ENCODE measurements around the gene IFT43. TPM values are rescaled to one million over a fixed set of nuclear protein-coding genes. Genes with fewer than 3 reads are reported as not detected.
A peak's percentile ranks its signal among the peaks of the same experiment; 100 is the strongest.

Gene IFT43
- total and polyA plus RNA-seq, 10 of the 15 experiments (the other 5 are each of a cell fraction or from before 2014, with no cell fraction given) = 8.2 to 24.8 (median 14.0) TPM

GRCh38 chr14:76115010-76115422 is 129.5 kb downstream of the IFT43 start:
- Histone ChIP-seq H3K79me2 (ENCODE audit: control insufficient read depth, insufficient read depth, low read length) (no peaks in the 10 kb centered on the region), H3K4me2 (ENCODE audit: control insufficient read depth, insufficient read depth) (no peak overlapping the region), H3K36me3 (ENCODE audit: control insufficient read depth in 2 of 2, insufficient read depth in 2 of 2, low read length in 1 of 2) (no peaks in the 10 kb centered on the region), H2AFZ (ENCODE audit: control insufficient read depth, low read depth, low read length) (no peak overlapping the region), H3K27ac (ENCODE audit: control insufficient read depth, insufficient read depth) (no peak overlapping the region), H3K4me3 (no peak overlapping the region), H4K20me1 (ENCODE audit: control insufficient read depth, insufficient read depth) (no peaks in the 10 kb centered on the region), H3K27me3 (replicated peaks in 1 of 2; ENCODE audit: control insufficient read depth in 2 of 2, insufficient read depth in 2 of 2, low read length in 1 of 2) (no peaks in the 10 kb centered on the region), H3K4me1 (ENCODE audit: control insufficient read depth, insufficient read depth, low read length) (no peaks in the 10 kb centered on the region), H3K9me3 (replicated peaks; ENCODE audit: control insufficient read depth, insufficient read depth, low read length) (no peaks in the 10 kb centered on the region; the same call in 2 of the 3 replicates), H3K9ac (ENCODE audit: control insufficient read depth, insufficient read depth, low read length) (no peak overlapping the region)
- RAD21 ChIA-PET (ENCODE audit: unreplicated experiment) = no interaction called here
- SMC1A ChIA-PET (ENCODE audit: uncharacterized antibody, unreplicated experiment) = interaction anchor here (0.6 to 1.4 kb wide), 3 partner anchors 8 to 347 kb away, joined by 3 to 4 read pairs (median 3); no protein-coding TSS in a partner anchor
- in situ Hi-C loops (cut with MboI) = no loop called here
- no peak for FAIRE-seq
- BruUV-seq (replicated peaks) = no TSS peak
- 39% methylated on average over 2 of the region's 2 CpGs for WGBS (ENCODE audit: insufficient coverage, insufficient replicate concordance, low lambda C conversion rate, missing lambda C conversion rate)
- POLR2A ChIA-PET = no interaction called here
- CTCF ChIA-PET = interaction anchor here (0.6 to 2.1 kb wide), 2 partner anchors 64 to 68 kb away, joined by 3 to 10 read pairs; no protein-coding TSS in a partner anchor
- DNase-seq (ENCODE audit: low read depth, low spot score) = no peak
- no peak for ATAC-seq
- intact Hi-C loops (cut with micrococcal nuclease; ENCODE audit: unreplicated experiment) = no loop called here
- TF ChIP-seq RAD21 (IDR thresholded peaks at IDR 0.05; ENCODE audit: insufficient read depth, low read depth, low read length) = peak; percentile 26; the same call in 1 of the 2 replicates
- peak in 2 of 3 experiments; percentile 9 to 14; a peak in 1 of 6 replicates for TF ChIP-seq CTCF (IDR thresholded peaks at IDR 0.05 in 2 of 3, conservative IDR thresholded peaks at IDR 0.05 in 1 of 3; ENCODE audit: control insufficient read depth in 2 of 3, extremely low read depth in 1 of 3, insufficient read depth in 1 of 3, low read depth in 3 of 3, low read length in 3 of 3)
- TF ChIP-seq IKZF1 (conservative IDR thresholded peaks at IDR 0.05) = no peak

DNA sequence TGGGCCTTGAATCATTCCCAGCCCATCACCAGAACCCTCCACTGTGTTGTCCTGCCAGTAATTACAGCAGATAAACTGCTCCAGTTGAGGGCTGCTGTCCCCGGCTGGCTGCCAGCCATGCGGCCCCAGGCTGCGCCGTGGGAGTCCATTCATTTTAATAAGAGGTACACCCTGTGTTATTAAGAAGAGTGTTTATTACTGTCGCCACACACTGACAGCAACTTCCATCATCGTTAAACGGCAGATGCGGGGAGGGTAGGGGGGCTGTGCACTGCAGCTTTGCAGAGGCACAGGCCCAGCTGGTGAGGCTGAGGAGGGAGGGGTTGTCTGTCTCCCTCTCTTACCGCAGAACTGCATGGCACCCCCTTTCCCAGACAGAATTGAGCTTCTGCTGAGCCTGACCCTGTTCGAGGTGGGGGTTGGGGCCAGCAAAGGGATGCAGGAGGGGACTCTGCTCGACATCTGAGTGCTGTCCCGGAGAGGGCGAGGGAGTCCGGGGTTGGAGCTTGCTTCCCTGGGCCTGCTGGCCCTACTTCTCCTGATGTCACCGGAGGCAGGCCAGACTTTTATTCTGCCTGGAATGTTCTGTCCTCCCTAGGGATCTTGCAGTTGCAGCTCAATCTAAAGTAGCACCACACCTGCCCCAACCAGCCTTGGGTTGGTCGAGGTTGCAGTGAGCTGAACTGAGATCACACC is 132.4 kb downstream of the IFT43 start:
- H3K27ac ChIP-seq (ENCODE audit: control insufficient read depth, insufficient read depth) = no peak overlapping the region
- ChIA-PET RAD21 (ENCODE audit: unreplicated experiment) (no interaction called here), SMC1A (ENCODE audit: uncharacterized antibody, unreplicated experiment) (interaction anchor here (1.0 kb wide), 1 partner anchor 14 kb away, joined by 3 read pairs; no protein-coding TSS in a partner anchor), POLR2A (no interaction called here), CTCF (no interaction called here)
- no peaks in the 10 kb centered on the region for H3K4me1 ChIP-seq (ENCODE audit: control insufficient read depth, insufficient read depth, low read length)
- no TSS peak for BruUV-seq (replicated peaks)
- intact Hi-C loops (cut with micrococcal nuclease; ENCODE audit: unreplicated experiment) = no loop called here
- no peak overlapping the region for H3K4me2 ChIP-seq (ENCODE audit: control insufficient read depth, insufficient read depth)
- no peak overlapping the region for H2AFZ ChIP-seq (ENCODE audit: control insufficient read depth, low read depth, low read length)
- no peaks in the 10 kb centered on the region for H3K9me3 ChIP-seq (replicated peaks; ENCODE audit: control insufficient read depth, insufficient read depth, low read length)
- H3K9ac ChIP-seq (ENCODE audit: control insufficient read depth, insufficient read depth, low read length) = no peak overlapping the region
- WGBS (ENCODE audit: insufficient coverage, insufficient replicate concordance, low lambda C conversion rate, missing lambda C conversion rate) = 42% methylated on average over 16 of the region's 16 CpGs
- FAIRE-seq (no peak), DNase-seq (ENCODE audit: low read depth, low spot score) (no peak), ATAC-seq (no peak)
- in situ Hi-C loops (cut with MboI) = no loop called here
- H3K79me2 ChIP-seq (ENCODE audit: control insufficient read depth, insufficient read depth, low read length) = no peaks in the 10 kb centered on the region
- H3K36me3 ChIP-seq (ENCODE audit: control insufficient read depth in 2 of 2, insufficient read depth in 2 of 2, low read length in 1 of 2) = no peaks in the 10 kb centered on the region
- no peak overlapping the region for H3K4me3 ChIP-seq
- no peaks in the 10 kb centered on the region for H3K27me3 ChIP-seq (replicated peaks in 1 of 2; ENCODE audit: control insufficient read depth in 2 of 2, insufficient read depth in 2 of 2, low read length in 1 of 2)
- no peaks in the 10 kb centered on the region for H4K20me1 ChIP-seq (ENCODE audit: control insufficient read depth, insufficient read depth)
- TF ChIP-seq SIX5 (IDR thresholded peaks at IDR 0.05; ENCODE audit: low read depth, low read length, severe bottlenecking) (no peak), ATF2 (IDR thresholded peaks at IDR 0.05; ENCODE audit: low read length) (no peak), EED (IDR thresholded peaks at IDR 0.05; ENCODE audit: low read depth) (no peak), ZZZ3 (IDR thresholded peaks at IDR 0.05; ENCODE audit: control insufficient read depth, insufficient read length, low read depth) (no peak), NR2C1 (IDR thresholded peaks at IDR 0.05) (no peak)
- TF ChIP-seq, protein P1, sequence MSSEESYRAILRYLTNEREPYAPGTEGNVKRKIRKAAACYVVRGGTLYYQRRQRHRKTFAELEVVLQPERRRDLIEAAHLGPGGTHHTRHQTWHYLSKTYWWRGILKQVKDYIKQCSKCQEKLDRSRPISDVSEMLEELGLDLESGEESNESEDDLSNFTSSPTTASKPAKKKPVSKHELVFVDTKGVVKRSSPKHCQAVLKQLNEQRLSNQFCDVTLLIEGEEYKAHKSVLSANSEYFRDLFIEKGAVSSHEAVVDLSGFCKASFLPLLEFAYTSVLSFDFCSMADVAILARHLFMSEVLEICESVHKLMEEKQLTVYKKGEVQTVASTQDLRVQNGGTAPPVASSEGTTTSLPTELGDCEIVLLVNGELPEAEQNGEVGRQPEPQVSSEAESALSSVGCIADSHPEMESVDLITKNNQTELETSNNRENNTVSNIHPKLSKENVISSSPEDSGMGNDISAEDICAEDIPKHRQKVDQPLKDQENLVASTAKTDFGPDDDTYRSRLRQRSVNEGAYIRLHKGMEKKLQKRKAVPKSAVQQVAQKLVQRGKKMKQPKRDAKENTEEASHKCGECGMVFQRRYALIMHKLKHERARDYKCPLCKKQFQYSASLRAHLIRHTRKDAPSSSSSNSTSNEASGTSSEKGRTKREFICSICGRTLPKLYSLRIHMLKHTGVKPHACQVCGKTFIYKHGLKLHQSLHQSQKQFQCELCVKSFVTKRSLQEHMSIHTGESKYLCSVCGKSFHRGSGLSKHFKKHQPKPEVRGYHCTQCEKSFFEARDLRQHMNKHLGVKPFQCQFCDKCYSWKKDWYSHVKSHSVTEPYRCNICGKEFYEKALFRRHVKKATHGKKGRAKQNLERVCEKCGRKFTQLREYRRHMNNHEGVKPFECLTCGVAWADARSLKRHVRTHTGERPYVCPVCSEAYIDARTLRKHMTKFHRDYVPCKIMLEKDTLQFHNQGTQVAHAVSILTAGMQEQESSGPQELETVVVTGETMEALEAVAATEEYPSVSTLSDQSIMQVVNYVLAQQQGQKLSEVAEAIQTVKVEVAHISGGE (CRISPR knock-in tag; IDR thresholded peaks at IDR 0.05) = no peak
